Activated T-helper 17 cell treated with anti-CD3 and anti-CD28 coated beads, Interleukin-2, amount 50 U/mL, for 72 hours (primary cell): ENCODE results near the gene SERPINB6. TPM values are rescaled to one million over a fixed set of nuclear protein-coding genes. Genes with fewer than 3 reads are reported as not detected.
A peak's percentile ranks its signal among the peaks of the same experiment; 100 is the strongest.

Source experiments
- ATAC-seq: fragments of 150-1000 bp; cut with Tn5 transposase; replicated peaks from 2 replicates; pipeline ENCODE4 v1.10.0; 2021; ENCODE audit warnings: mild to moderate bottlenecking, moderate library complexity
- H3K27ac Mint-ChIP-seq: one replicate; pipeline ENCODE4 v1.8.0; 2022; ENCODE audit warnings: mixed read lengths
- H3K27me3 Mint-ChIP-seq: one replicate; pipeline ENCODE4 v1.8.0; 2022; ENCODE audit warnings: mixed read lengths
- H3K36me3 Mint-ChIP-seq: one replicate; pipeline ENCODE4 v1.8.0; 2022; ENCODE audit warnings: low read depth, mild to moderate bottlenecking, mixed read lengths
- H3K4me1 Mint-ChIP-seq: one replicate; pipeline ENCODE4 v1.8.0; 2022; ENCODE audit warnings: mixed read lengths
- H3K4me3 Mint-ChIP-seq: one replicate; pipeline ENCODE4 v1.8.0; 2022; ENCODE audit warnings: mild to moderate bottlenecking, mixed read lengths
- H3K9me3 Mint-ChIP-seq: one replicate; pipeline ENCODE4 v1.8.0; 2022; ENCODE audit warnings: mixed read lengths
- total RNA-seq, 2 donors: library from RNA; stranded (reverse); gene quantifications; one replicate each; pipeline ENCODE4 v1.2.3, GENCODE V29; 2022

Gene SERPINB6
- total RNA-seq, 2 donors from 2014 or later: 22.1 to 26.0 TPM

DNA sequence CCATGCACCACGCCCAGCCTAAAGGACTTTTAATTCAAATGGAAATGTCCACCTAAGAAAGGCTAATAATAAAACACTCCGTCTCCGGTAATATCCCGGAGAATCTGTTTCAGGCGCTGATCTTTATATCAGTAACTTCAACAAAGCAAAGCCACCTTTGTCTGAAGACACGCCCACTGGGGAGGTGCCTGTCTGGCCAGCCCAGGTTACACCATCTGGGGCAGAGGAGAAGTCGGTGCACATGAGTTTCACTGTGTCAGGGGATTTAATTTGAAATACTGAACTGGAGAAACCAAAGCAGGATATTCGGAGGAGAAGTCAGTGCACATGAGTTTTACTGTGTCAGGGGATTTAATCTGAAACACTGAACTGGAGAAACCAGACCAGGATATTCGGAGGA lies 9.4 kb downstream of the SERPINB6 start:
- Mint-ChIP-seq H3K4me1 (no peaks in the 10 kb centered on the region), H3K27ac (peak overlapping the region; percentile 32), H3K27me3 (no peaks in the 10 kb centered on the region), H3K36me3 (no peaks in the 10 kb centered on the region), H3K9me3 (no peaks in the 10 kb centered on the region), H3K4me3 (no peak overlapping the region)
- ATAC-seq: no peak

DNA sequence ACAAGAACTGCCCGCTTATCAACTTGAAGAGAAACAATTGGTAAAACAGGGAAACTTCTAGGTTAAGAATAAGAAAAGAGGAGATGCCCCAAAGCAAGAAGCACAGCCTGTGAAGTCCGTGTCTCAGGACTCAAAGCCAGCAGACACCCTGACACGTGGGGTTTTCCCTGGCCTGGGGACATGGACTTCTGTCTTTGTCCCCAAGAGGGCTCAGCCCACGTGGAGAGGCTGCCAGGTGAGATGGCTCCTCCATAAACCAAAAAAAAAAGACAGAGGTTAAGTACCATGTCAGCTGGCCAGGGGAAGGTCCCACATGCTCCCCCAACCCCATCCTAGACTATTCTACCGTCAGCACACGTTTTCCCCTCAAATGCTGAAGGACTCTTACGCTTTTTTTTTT lies 9.9 kb downstream of the SERPINB6 start:
- H3K27ac Mint-ChIP-seq: no peak overlapping the region
- no peaks in the 10 kb centered on the region for H3K4me1 Mint-ChIP-seq
- no peak for ATAC-seq
- no peak overlapping the region for H3K4me3 Mint-ChIP-seq
- H3K36me3 Mint-ChIP-seq: no peaks in the 10 kb centered on the region
- no peaks in the 10 kb centered on the region for H3K9me3 Mint-ChIP-seq
- H3K27me3 Mint-ChIP-seq: no peaks in the 10 kb centered on the region

DNA sequence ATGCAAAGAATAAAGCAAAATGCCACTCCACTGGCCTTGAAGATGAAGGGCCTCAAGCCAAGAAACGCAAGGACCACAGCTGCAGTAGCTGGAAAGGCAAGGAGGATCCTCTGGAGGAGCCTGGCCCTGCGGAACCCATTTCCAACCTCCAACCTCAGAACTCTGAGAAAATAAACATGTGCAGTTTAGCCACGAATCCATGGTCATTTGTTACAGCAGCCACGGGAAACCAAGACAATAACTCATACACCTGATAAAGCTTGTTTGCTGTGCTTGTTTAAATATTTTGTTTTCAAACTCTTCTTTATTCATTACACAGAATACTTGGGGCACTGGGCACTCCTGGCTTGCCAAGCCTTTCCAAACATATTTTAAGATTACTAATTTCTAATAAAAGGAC lies 10.4 kb downstream of the SERPINB6 start:
- Mint-ChIP-seq H3K27me3 (no peaks in the 10 kb centered on the region), H3K27ac (no peak overlapping the region), H3K36me3 (no peaks in the 10 kb centered on the region), H3K4me1 (no peaks in the 10 kb centered on the region), H3K9me3 (no peaks in the 10 kb centered on the region), H3K4me3 (no peak overlapping the region)
- ATAC-seq: no peak

DNA sequence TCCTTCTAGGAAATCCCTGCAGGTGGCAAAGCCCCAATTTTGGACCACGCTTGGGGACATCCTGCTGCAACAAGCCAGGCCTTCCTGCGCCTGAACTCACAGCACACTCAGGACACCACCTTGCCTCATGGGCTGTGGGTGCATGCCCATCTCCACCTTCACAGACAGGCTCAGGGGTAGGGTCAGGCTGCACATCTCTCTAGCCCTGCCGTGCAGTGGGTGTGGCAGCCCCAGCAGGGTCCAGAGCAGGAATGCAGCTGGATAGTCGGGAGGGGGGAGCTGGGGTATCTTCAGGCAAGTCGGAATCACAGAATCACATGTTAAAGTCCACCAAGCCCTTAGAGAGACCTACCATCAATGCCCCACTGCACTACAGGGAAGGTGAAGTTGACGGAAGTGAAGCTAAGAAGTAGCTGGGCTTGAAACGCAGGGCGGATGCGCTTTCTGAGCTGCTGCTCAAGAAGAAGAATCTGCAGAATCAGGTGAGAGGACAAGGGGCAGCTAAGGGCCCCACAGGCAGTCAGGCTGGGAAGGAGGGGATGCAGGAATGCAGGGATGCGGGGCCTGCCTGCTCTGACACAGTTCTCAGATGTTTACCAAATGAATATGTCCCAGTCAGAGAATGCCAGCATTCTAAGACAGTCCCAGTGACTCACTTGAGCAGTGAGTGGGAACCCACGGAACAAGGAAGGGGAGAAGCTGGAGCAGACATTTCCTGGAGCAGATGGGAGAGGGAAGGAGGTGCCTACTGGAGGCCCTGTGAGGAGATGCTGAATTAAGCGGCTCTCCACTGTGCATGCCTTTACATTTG lies 11.3 kb downstream of the SERPINB6 start:
- Mint-ChIP-seq H3K4me3 (no peak overlapping the region), H3K36me3 (no peaks in the 10 kb centered on the region), H3K27ac (no peak overlapping the region), H3K4me1 (no peaks in the 10 kb centered on the region), H3K9me3 (no peaks in the 10 kb centered on the region), H3K27me3 (no peaks in the 10 kb centered on the region)
- ATAC-seq: no peak

DNA sequence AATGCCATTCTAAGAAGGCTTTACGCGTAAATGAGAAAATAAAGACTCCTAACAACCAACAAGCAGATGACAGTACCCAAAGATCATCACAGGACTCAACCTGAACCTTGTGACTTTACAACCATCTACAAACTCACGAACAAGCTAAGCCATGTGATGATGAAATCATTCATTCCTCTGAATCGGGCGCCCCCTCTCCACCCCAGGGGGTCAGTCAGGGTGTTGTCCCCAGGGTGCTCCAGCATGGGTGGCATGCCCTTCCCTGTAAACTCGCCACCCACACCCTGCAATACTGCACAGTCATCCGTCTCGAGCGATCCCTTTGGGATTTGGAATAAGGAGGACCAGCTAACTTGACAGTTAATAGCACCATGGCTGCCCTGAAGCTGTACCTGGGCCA lies 12.6 kb downstream of the SERPINB6 start:
- no peak overlapping the region for H3K27ac Mint-ChIP-seq
- H3K27me3 Mint-ChIP-seq: no peaks in the 10 kb centered on the region
- H3K4me3 Mint-ChIP-seq: no peak overlapping the region
- H3K9me3 Mint-ChIP-seq: no peaks in the 10 kb centered on the region
- no peaks in the 10 kb centered on the region for H3K36me3 Mint-ChIP-seq
- no peaks in the 10 kb centered on the region for H3K4me1 Mint-ChIP-seq
- no peak for ATAC-seq

DNA sequence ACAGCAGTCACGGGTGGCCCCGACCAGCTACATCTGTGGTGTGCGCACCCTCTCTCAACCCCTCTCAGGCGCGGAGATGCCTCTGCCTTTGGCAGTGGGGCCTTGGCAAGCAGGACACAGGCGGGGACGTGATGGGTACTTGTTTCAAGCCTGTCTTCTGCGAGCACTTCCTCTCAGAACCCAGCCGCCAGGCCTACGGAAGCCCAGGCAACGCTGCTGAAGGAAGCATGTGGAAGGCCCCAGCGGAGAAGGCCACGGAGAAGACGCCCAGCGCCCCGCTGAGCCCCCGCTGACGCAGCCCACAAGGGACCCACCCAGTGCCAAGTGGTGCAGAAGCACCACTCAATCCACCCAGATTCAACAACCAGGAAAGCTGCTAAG lies 13.0 kb downstream of the SERPINB6 start:
- H3K4me1 Mint-ChIP-seq: no peaks in the 10 kb centered on the region
- H3K36me3 Mint-ChIP-seq: no peaks in the 10 kb centered on the region
- ATAC-seq: no peak

DNA sequence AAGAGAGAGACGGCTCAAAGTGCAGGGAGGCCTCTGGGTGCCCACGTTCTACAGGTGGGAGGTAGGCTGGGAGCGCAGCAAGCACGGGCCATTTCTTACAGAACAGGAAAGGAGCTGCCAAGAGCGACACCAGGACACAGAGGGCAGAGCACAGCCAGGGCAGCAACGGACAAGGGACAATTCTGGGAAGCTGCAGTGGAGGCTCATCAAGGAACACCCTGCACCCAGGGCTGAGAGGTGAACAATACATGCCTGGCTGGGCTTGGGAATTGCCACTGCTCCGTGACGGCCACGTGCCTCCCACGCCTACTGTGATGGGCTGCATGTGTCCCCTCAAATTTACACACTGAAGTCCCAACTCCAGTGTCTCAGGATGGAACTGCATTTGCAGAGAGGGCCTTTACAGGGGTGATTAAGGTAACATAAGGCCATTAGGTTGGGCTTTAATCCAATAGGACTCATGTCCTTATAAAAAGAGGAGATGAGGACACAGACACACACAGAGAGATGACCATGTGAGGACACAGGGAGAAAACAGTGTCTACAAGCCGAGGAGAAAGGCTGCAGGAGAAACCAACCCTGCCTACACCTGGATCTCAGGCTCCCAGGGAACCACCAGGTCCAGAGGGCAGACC lies 13.6 kb downstream of the SERPINB6 start:
- ATAC-seq: no peak
- H3K27ac Mint-ChIP-seq: no peak overlapping the region
- H3K36me3 Mint-ChIP-seq: no peaks in the 10 kb centered on the region
- no peak overlapping the region for H3K4me3 Mint-ChIP-seq
- no peaks in the 10 kb centered on the region for H3K9me3 Mint-ChIP-seq
- H3K27me3 Mint-ChIP-seq: no peaks in the 10 kb centered on the region
- H3K4me1 Mint-ChIP-seq: no peaks in the 10 kb centered on the region

More for the DNA sequence above, 13.0 kb downstream of the SERPINB6 start:
- H3K9me3 Mint-ChIP-seq: no peaks in the 10 kb centered on the region
- no peaks in the 10 kb centered on the region for H3K27me3 Mint-ChIP-seq
- H3K27ac Mint-ChIP-seq: no peak overlapping the region
- H3K4me3 Mint-ChIP-seq: no peak overlapping the region

DNA sequence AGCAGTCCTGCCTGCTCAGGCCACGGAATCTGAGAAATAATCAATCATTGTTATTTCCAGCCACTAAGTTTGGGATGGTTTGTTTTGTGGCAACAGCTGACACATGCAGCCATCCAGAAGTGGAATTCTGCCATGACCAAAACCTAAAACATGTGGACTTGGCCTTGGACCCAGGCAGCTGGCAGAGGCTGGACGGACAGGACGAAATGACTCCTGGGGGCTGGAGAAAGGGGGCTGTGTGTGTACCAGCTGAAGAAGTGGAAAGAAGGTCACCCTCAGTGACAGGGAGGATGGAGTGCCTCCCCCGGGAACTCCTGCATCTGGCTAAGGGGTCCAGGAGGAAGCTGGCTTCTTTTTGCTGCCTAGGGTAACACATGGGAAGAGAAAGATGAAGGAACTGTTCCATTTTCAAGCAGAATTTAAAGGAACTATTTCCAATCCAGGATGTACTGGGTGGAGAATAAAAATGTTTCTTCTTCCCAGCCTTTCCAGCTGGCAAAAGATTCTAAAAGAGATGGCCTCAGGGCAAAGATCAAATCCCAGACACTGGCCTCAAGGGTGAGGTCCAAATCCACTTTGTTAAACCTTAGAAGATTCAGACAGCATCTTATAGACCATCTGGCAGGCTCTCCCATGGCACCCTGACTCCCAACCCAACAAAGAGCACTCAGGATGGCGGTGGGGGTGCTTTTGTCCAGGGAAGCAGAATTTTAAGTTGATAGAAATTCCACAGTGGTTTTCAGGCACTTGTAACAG lies 14.3 kb downstream of the SERPINB6 start:
- H3K27me3 Mint-ChIP-seq: no peaks in the 10 kb centered on the region
- ATAC-seq: no peak
- H3K4me1 Mint-ChIP-seq: no peaks in the 10 kb centered on the region
- H3K4me3 Mint-ChIP-seq: no peak overlapping the region
- no peaks in the 10 kb centered on the region for H3K36me3 Mint-ChIP-seq
- no peak overlapping the region for H3K27ac Mint-ChIP-seq
- no peaks in the 10 kb centered on the region for H3K9me3 Mint-ChIP-seq

DNA sequence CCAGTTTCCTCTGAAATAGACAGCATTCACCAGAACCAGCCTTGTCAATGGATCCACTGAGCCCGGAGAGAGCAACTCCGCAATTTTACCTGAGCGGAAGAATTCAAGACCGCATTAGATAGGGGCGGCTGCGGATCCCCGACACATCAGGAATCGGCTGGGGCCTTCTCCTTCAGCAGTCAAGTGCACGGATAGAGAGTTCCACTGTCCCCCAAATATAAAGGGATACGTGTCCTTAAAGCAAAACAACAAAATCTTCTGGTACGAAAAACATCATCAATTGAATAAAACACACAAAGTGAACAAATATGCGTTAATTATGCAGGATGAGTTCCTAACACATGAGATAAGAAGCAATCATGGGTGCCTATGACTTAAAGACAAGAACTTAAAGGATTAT lies 18.3 kb downstream of the SERPINB6 start:
- no peaks in the 10 kb centered on the region for H3K9me3 Mint-ChIP-seq
- H3K36me3 Mint-ChIP-seq: no peaks in the 10 kb centered on the region
- ATAC-seq: no peak
- no peaks in the 10 kb centered on the region for H3K4me1 Mint-ChIP-seq
- H3K27me3 Mint-ChIP-seq: no peaks in the 10 kb centered on the region
- peak overlapping the region; percentile 76 for H3K4me3 Mint-ChIP-seq
- H3K27ac Mint-ChIP-seq: peak overlapping the region; percentile 87

DNA sequence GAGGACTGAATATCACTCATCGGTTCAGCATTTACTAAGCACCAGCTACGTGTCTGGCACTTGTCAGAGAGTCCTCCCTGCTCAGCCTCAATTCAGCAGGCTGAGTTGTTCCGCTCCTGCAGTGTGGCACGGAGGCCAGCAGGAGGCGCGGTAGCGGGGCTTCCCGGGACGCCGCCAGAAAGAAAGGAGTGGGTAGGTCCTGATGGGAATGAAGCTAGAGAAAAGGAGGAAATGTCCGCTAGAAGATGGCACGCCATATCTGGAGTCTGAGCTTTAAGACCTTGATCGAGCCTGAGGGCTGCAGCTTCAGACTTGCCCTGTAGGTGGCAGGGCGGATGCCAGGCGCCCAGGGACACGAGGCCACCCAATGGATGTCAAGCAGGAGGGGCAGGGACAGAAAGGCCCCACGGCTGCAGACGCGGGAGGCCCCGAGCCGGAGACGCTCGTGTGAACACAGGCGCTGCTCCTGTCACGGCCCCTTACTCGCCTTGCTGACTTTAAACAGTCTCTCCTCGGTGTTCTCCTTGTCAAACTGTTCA lies 18.7 kb downstream of the SERPINB6 start:
- no peaks in the 10 kb centered on the region for H3K4me1 Mint-ChIP-seq

DNA sequence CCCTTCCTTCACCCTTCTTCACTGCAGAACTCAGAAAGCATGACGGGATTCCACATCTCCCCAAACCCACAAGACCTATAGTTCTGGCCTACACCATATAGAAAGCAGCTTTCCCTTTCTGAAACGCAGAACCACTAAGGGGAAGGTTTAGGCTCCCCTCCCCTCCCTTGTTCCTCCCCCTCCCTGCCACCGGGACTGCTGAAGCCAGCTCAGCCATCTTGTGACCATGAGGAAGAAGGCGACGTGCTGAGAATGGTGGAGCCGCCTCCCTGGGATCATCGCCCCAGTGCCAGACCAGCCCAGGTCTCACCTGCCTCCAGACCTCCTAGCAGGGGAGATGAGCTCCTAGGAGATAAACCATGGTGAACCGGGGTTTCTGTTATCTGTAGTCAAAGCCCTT lies 19.6 kb downstream of the SERPINB6 start:
- H3K27me3 Mint-ChIP-seq: peaks cover 3% of the 10 kb centered on the region
- H3K4me3 Mint-ChIP-seq: peak overlapping the region; percentile 76
- ATAC-seq: no peak
- H3K27ac Mint-ChIP-seq: peak overlapping the region; percentile 87
- H3K4me1 Mint-ChIP-seq: no peaks in the 10 kb centered on the region
- H3K36me3 Mint-ChIP-seq: no peaks in the 10 kb centered on the region
- no peaks in the 10 kb centered on the region for H3K9me3 Mint-ChIP-seq

More for the DNA sequence above, 18.7 kb downstream of the SERPINB6 start:
- H3K27me3 Mint-ChIP-seq: no peaks in the 10 kb centered on the region
- H3K9me3 Mint-ChIP-seq: no peaks in the 10 kb centered on the region
- H3K4me3 Mint-ChIP-seq: peak overlapping the region; percentile 76
- peak; percentile 99 for ATAC-seq
- peak overlapping the region; percentile 87 for H3K27ac Mint-ChIP-seq
- no peaks in the 10 kb centered on the region for H3K36me3 Mint-ChIP-seq

DNA sequence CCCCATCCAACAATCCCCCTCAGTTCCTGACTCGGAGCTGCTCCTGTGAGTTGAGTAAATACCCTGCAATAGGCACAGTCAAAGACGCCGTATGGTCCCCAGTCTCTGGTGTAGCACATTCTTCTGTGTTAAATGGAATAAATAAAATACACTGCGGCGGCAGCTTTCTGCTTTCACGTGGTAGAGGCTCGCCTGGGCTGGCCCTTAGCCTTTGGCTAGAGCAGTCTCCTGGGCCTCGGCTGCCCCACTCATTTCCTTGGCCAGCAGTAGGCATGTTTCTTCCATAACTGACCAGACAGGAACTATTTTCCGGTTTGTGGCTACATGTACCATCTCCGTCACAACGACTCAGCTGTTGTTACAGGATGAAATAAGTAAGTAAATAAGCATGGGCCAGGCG lies 20.7 kb downstream of the SERPINB6 start:
- ATAC-seq: no peak
- H3K4me3 Mint-ChIP-seq: no peak overlapping the region
- no peaks in the 10 kb centered on the region for H3K4me1 Mint-ChIP-seq
- H3K27ac Mint-ChIP-seq: no peak overlapping the region
- no peaks in the 10 kb centered on the region for H3K36me3 Mint-ChIP-seq
- H3K27me3 Mint-ChIP-seq: peaks cover 3% of the 10 kb centered on the region
- H3K9me3 Mint-ChIP-seq: no peaks in the 10 kb centered on the region

DNA sequence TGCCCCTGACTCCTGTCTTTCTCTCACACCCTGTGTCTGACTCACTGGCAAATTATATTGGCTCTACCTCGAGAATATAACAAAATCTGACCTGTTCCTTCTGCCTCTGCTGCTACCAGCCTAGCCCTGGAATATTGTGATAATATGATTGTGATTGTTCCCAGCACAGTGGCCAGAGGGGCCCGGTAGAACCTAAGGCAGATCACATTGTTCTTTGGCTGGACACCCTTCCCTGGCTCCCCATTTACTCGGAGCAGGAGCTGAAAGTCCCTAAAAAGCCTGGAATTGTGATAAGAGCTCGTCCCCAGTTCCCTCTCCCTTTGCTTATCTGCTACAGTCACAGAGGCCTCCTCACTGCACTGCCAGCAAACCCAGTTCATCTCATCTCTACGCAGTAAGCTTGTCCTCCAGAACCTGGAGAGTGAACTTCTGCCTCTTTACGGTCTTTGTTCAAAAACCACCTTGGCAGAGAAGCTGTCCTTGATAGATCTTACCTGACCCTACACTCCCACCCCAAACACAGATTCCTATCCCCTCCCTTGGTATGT lies 21.8 kb downstream of the SERPINB6 start:
- no peaks in the 10 kb centered on the region for H3K36me3 Mint-ChIP-seq
- no peaks in the 10 kb centered on the region for H3K9me3 Mint-ChIP-seq
- peaks cover 3% of the 10 kb centered on the region for H3K4me1 Mint-ChIP-seq
- no peak overlapping the region for H3K4me3 Mint-ChIP-seq
- H3K27me3 Mint-ChIP-seq: peaks cover 10% of the 10 kb centered on the region
- no peak for ATAC-seq
- no peak overlapping the region for H3K27ac Mint-ChIP-seq

DNA sequence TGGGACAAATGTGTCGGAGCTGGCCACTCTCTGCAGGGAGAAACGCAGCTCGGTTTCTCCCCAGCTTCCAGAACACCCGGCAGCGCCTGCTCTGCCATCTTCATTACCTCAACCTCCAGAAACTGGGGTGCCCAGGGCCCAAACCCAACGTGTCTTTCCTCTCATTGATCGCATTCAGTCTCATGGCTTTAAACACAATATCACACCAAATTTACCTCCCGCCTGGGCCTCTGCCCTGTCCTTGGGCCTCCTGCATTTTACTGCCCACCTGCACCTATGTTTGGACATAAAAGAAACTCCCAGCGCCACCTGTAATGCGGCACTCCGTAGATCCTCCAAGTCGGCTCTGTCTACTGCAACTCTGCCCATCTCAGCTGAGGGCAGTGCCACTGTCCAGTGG lies 22.2 kb downstream of the SERPINB6 start:
- Mint-ChIP-seq H3K36me3 (no peaks in the 10 kb centered on the region), H3K9me3 (no peaks in the 10 kb centered on the region), H3K27me3 (peaks cover 12% of the 10 kb centered on the region), H3K4me3 (no peak overlapping the region), H3K27ac (no peak overlapping the region), H3K4me1 (peaks cover 3% of the 10 kb centered on the region)
- no peak for ATAC-seq
